22Rv1 (cell line): ENCODE results near the gene AFF4.

Experiments
- ZFX ChIP-seq: fragments of 450-650 bp; IDR thresholded peaks from 2 replicates; pipeline ENCODE4 v1.6.1; 2017; ENCODE audit warnings: antibody characterized with exemption, borderline replicate concordance
- TF ChIP-seq, protein P1 (sequence below): fragments of 450-650 bp; IDR thresholded peaks from 2 replicates; pipeline ENCODE4 v1.5.1; 2017; ENCODE audit warnings: mild to moderate bottlenecking

DNA sequence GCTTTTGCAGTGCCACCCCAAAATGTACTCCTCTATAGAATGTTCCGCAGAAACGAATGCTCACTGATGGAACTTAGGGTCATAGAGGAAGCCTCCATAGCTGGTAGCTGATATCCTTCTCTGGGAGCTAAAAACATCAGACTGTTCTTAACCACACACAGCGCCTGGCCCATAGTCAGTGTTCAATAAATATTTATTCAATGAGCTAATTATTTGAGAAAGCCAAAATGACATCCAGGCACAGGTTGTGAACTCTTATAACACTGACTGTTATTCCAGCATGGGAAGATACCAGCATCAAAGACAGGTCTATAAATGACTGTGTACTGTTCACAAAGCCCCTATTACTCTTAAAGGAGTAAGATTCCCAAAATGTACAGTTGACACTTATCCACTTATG is 110.1 kb downstream of the AFF4 start:
- TF ChIP-seq, protein P1, sequence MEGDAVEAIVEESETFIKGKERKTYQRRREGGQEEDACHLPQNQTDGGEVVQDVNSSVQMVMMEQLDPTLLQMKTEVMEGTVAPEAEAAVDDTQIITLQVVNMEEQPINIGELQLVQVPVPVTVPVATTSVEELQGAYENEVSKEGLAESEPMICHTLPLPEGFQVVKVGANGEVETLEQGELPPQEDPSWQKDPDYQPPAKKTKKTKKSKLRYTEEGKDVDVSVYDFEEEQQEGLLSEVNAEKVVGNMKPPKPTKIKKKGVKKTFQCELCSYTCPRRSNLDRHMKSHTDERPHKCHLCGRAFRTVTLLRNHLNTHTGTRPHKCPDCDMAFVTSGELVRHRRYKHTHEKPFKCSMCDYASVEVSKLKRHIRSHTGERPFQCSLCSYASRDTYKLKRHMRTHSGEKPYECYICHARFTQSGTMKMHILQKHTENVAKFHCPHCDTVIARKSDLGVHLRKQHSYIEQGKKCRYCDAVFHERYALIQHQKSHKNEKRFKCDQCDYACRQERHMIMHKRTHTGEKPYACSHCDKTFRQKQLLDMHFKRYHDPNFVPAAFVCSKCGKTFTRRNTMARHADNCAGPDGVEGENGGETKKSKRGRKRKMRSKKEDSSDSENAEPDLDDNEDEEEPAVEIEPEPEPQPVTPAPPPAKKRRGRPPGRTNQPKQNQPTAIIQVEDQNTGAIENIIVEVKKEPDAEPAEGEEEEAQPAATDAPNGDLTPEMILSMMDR = no peak
- no peak for TF ChIP-seq ZFX
